Measurements from ENCODE around the gene SMC2. TPM values are rescaled to one million over a fixed set of nuclear protein-coding genes. Genes with fewer than 3 reads are reported as not detected.

SMC2 gene
- total RNA-seq (ENCODE audit: low replicate concordance) = 13.4 and 70.3 TPM in 2 replicates

DNA sequence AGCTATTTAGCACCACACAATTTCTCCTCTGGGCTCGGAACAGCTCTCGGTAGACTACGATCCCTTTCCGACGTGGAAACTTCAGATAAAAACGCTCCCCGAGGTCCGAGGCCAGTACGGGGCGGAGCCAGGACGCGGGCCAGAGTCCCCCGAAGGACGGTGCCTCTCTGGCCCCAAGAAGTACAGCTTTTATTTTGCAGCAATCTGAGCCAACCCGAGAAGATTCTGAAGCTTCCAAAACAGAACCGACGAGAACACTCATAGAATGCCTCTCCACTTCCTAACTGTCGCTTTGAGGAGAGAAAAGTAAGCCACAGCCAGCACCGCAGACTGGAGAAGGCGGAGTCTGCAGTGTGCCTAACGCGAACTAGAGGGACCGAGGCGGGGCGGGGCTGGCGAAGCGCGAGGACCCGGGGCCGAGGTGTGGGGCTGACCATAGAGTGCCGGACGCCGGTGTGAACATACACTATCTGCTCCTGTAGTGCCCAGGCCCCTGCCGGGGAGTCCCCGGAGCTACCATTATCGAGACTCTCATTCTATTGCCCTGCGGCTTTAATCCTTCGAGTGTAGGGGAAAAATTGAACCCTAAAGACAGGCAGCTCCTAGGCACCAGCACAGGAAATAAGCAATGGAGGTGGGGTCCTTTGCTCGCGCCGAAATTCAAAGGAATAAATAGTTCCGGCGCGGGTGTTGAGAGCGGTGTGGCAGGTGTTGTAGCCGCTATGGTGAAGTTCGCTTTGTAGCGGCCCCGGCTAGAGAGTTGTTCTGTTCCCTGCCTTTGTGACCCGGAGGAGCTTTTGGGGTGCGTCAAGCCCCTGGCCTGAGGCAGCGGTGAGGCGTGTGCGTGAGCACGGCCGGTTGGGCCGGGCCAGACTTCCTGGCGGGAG is at the start of gene SMC2:
TSS of gene SMC2 (plus strand) at position 663 of the 887 bp plus-strand sequence. CDS start 1,076 bp downstream, outside the sequence.
- TF ChIP-seq, protein P1, sequence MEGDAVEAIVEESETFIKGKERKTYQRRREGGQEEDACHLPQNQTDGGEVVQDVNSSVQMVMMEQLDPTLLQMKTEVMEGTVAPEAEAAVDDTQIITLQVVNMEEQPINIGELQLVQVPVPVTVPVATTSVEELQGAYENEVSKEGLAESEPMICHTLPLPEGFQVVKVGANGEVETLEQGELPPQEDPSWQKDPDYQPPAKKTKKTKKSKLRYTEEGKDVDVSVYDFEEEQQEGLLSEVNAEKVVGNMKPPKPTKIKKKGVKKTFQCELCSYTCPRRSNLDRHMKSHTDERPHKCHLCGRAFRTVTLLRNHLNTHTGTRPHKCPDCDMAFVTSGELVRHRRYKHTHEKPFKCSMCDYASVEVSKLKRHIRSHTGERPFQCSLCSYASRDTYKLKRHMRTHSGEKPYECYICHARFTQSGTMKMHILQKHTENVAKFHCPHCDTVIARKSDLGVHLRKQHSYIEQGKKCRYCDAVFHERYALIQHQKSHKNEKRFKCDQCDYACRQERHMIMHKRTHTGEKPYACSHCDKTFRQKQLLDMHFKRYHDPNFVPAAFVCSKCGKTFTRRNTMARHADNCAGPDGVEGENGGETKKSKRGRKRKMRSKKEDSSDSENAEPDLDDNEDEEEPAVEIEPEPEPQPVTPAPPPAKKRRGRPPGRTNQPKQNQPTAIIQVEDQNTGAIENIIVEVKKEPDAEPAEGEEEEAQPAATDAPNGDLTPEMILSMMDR (IDR thresholded peaks at IDR 0.05; ENCODE audit: insufficient read depth, low read length) = no peak
- H3K4me3 ChIP-seq (ENCODE audit: low read depth, low read length) = peak within 1 kb of the TSS; percentile 80
- DNase-seq (ENCODE audit: low read depth) = peak; percentile 91

DNA sequence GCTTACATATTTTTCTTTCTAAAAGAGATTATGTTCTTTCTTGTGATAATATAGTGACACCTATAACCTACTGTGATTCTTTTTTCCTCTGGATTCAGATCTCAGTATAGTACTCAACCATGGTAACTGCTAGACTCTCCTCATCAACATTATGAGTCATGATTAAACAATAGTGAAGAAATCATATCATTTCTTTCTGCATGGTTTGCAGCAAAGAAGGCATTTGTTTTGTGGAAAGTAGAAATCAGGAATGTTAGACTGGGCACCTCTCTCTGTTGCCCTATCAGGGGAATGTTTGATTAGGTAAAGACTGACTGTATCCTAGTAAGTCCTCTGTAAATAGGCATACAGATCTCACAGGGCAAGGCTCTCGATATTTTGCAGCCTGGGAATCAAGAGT is 25.6 kb upstream of the SMC2 start:
- TF ChIP-seq, protein P1 (IDR thresholded peaks at IDR 0.05; ENCODE audit: insufficient read depth, low read length) = no peak
- DNase-seq (ENCODE audit: low read depth) = peak; percentile 42
- no peak overlapping the region for H3K4me3 ChIP-seq (ENCODE audit: low read depth, low read length)

DNA sequence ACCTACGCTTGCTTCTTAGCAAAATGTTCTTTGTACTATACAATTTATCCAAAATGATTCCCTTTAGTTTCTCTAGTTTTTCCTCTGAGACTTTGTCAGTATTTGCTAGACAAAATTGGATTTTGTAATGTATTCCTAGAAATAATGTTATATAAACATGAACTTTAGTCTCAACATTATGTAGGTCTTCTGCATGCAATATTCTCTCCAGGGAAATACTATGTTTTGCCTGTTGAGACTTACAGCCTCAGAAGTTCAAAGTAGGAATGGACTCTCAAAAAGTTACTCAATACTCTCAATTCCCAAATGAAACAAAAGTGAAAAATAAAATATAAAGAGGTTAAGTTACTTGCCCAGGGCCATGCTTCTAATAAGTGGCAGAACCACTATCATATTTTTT is 24.8 kb upstream of the SMC2 start:
- no peak for DNase-seq (ENCODE audit: low read depth)
- no peak overlapping the region for H3K4me3 ChIP-seq (ENCODE audit: low read depth, low read length)
- TF ChIP-seq, protein P1 (IDR thresholded peaks at IDR 0.05; ENCODE audit: insufficient read depth, low read length) = no peak

DNA sequence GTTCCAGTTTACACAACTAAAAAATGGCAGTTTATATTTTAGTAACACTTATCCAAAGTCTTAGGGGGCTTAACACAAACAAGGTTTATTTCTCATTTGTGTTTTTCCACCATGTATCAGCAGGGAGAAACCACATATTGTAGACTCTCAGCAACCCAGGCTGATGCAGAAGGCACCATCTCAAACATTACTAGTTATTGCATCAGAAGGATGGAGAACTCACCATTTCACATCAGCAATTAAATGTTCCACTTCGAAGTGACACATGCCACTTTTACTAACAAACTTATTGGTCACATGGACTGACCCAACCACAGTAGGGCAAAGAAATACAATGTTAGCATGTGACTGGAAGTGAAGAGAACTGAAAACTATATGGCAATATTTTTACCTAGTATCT is 22.5 kb upstream of the SMC2 start:
- DNase-seq (ENCODE audit: low read depth) = no peak
- TF ChIP-seq, protein P1 (IDR thresholded peaks at IDR 0.05; ENCODE audit: insufficient read depth, low read length) = no peak
- no peak overlapping the region for H3K4me3 ChIP-seq (ENCODE audit: low read depth, low read length)

DNA sequence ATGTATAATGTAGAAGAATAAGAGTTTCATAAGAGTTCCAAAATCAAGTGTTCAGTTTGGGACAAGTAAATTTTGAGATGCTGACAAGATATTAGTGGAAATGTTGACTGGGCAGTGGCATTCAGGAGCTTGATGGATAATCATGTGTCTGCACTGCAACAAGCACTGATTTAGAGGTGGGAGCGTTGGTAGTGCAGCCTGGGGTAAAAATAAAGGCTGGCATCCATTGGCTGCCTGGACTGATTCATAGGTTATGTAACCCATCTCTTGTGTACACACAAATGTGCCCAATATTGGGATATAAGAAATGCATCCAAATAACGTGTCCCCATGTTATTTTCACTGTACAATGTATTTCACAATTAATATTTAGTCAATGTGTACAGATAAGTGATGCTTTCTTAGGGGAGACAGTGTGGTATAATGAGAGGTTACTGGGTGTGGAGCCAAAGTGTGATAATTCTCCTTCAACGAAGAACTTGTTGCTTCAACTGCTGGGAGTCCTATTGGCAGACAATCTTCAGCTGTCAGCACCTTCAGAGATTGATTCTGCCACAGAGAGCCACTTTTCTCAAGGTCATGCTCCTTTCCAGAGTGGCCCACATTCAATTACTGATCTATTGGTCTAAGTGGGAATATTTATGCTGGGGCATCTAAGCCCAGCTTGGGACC is 20.9 kb upstream of the SMC2 start:
- DNase-seq (ENCODE audit: low read depth) = no peak
- TF ChIP-seq, protein P1 (IDR thresholded peaks at IDR 0.05; ENCODE audit: insufficient read depth, low read length) = no peak

DNA sequence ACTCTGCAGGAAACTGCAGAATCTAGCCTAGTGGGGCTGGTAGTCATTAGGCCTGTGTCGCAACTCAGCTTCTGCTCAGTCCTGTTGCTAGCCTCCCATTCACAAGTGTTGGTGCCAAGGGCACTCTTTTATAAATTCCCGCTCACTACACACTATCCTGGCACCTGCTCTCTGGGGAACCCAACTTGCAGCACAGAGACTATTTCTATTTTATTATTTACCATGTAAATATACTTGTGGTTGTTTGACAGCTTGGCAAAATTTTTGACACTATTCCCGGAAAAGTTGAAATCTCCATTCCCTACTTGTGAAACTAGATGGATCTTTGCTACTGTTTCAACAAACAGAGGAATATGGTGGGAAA is 20.4 kb upstream of the SMC2 start:
- DNase-seq (ENCODE audit: low read depth) = no peak
- TF ChIP-seq, protein P1 (IDR thresholded peaks at IDR 0.05; ENCODE audit: insufficient read depth, low read length) = no peak

More for the DNA sequence above, 20.9 kb upstream of the SMC2 start:
- H3K4me3 ChIP-seq (ENCODE audit: low read depth, low read length) = no peak overlapping the region

More for the DNA sequence above, 20.4 kb upstream of the SMC2 start:
- H3K4me3 ChIP-seq (ENCODE audit: low read depth, low read length) = no peak overlapping the region
